Activated T-helper 9 cell treated with anti-CD3 and anti-CD28 coated beads, Interleukin-2, amount 50 U/mL, for 16 hours (primary cell): ENCODE results near the gene SMG7.

Experiments used
- DNase-seq: peaks from one replicate; pipeline ENCODE4 v3.0.0-alpha.2; 2020; ENCODE audit warnings: low read depth

The SMG7 gene

GRCh38 chr1:183567584-183567983 is 95.3 kb downstream of the SMG7 start:
- DNase-seq, result no peak

GRCh38 chr1:183568176-183569021 is 96.1 kb downstream of the SMG7 start:
- no peak for DNase-seq

- no peak for DNase-seq
Observed at GRCh38 chr1:183569141-183569540, 96.8 kb downstream of the SMG7 start.

DNA sequence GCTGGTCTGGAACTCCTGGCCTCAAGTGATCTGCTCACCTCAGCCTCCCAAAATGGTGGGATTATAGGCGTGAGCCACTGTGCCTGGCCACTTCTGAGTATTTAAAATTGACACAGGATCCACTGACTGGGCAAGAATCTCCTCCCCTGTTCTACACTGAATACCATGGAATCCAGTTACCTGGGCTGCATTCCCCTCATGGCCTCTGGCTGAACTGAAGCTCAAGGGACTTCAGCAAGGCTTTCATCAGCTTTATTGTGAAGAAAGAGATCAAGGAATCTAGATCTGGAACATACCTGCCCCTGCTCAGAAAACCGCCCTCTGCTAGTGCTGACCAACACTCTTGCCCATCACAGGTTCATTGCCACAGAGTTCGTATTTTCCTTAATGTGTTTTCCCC is 97.5 kb downstream of the SMG7 start:
- no peak for DNase-seq

DNA sequence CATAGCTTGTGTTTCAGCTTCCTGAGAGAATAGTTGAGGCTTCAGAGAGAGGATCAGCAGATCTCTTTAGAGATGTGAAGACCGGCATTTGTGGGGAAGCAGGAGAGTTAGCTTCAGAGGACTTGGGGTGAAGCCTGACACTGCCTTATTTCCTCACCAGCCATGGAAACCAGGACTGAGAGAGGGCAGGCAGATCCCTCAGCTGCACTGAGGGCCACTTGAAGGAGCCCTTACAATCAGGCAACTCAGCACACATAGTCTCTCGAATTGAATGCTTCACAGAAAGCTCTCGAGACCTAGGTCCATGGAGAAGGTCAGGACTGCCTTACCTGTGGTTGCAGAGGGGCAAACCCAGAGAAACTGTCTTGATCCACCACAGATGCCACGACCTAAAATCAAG is 98.2 kb downstream of the SMG7 start:
- no peak for DNase-seq

- no peak for DNase-seq
Observed at GRCh38 chr1:183571678-183572268, 99.5 kb downstream of the SMG7 start.

GRCh38 chr1:183572721-183573120 is 100.4 kb downstream of the SMG7 start:
- DNase-seq, result no peak

DNA sequence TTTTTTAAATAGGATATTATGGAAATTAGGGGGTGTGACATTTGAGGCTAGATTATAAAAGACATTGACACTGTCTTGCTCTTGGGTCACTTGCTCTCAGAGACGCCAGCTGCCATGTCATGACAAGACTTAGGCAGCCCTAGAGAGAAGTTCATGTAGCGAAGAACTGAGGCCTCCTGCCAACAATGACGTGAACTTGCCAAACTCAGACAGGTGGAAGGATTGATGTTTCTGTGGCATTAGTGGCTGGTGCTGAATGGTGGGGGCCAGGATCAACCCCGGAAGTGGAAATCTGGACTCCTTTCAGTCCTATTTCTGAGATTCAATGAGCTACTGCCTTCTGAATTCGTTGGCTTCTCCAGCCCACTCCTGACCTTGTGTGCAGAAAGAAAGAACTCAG is 103.3 kb downstream of the SMG7 start:
- no peak for DNase-seq

- no peak for DNase-seq
Observed at GRCh38 chr1:183576537-183576936, 104.2 kb downstream of the SMG7 start.

- DNase-seq, result no peak
Observed at GRCh38 chr1:183577897-183578465, 105.7 kb downstream of the SMG7 start.

- DNase-seq, result no peak
Observed at GRCh38 chr1:183578856-183579255, 106.6 kb downstream of the SMG7 start.

DNA sequence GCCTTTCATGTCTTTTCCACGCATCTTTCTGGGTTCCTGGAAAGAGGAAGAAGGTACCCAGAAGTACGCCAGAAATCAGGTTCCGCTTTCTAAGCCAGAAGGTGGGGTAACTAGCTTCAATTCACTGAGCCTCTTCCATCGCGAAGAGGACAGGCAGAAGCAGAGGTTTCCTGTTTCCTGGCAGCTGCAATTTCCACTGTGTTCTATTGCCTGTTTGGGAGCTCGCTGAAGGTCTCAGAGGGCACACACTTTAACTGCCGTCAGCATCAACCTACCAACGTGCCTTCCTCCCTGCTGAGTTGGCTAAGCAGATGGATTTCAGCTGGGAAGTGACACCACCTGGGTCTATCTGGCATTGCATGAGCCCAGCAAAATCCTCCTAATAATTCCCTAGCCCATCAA is 108.0 kb downstream of the SMG7 start:
- DNase-seq, result no peak

- no peak for DNase-seq
Observed at GRCh38 chr1:183582021-183582713, 109.9 kb downstream of the SMG7 start.

DNA sequence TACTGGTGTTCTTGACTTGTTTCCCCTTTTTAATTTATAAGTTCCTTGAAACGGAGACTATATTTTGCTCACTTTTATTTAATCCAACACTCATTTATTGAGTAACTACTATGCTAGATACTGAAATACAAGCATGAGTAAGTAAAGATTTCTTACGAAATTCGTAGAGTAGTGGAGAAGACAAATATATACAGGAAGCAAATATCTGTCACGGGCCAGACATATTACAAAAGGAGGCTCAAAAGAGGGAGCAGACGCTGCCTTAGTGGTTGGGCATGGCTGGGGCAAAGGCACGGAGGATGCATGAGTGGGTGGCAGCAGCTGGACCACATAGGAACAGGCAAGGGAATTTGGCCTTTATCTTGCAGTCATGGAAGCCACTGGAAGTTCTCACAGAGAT is 111.2 kb downstream of the SMG7 start:
- no peak for DNase-seq

- no peak for DNase-seq
Observed at GRCh38 chr1:183584147-183584546, 111.8 kb downstream of the SMG7 start.

DNA sequence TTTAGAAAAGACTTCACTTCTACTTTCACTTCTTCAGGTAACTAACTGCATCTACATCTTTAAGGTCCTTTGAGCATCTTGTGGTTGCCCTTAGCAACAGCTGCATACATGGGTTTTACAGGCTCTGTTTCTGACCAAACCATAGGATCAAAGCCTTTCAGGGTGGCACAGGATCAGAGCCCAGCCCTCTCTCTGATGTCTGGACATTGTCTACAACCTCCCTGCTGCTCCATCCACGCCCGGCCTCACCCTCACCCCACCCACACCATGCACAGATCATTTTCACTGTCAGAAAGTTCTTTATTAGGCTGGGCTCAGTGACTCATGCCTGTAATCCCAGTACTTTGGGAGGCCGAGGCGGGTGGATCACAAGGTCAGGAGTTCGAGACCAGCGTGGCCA is 112.7 kb downstream of the SMG7 start:
- no peak for DNase-seq

DNA sequence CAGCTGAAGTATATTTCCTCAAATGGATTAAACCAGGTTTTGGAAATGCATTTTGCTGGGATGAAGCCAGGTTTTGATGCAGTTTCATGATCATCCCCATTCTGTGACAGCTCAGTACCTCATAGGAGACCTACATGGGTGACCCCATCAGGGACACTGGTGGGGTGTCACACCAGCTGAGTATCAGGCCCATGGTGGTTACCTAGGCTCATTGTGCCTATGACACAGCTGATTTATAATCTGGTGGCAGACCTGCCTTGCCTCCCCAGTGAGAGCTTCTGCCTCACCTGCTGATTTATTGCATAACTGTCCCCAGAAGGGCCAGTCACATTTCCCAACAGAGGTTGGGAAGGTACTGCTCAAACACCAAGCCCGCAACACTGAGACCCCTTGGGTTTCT is 114.2 kb downstream of the SMG7 start:
- DNase-seq, result no peak

DNA sequence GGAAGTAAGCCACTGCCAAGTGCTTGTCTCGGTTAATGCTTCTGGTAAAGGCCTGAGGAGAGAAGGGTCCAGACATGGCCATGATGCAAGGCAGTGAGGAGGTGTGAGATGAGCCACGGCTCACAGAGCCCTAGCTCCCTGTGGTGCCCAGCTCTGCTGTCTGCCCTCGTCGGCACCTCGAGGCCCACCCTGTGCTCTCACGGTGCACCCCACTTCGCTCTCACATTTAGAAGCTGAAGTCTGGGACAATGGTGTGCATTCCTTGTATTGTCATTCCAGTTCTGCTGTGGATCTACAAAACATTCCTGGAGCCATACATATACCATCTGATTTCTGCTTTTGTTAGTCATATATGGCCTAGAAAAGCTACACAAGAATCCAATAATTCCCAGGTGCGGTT is 114.6 kb downstream of the SMG7 start:
- no peak for DNase-seq

GRCh38 chr1:183588827-183589226 is 116.5 kb downstream of the SMG7 start:
- DNase-seq, result no peak

DNA sequence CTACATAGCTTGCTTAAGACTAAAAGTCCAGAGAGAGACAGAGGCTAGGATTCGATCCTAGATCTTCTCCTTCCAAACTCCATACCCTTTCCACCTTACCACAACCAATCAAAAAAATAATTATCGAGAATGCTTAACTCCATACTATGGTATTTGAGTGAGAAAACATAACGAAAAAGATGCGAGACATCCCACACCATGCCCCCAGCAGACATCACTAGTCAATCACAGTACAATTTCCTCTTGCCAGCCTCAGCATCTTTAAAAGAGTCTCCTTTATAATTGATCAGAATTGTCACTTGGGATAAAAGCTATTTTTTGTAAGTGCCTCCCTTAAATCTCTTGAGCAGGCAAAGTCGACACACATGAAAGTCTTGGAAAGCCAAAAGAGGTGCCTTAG is 117.1 kb downstream of the SMG7 start:
- no peak for DNase-seq

GRCh38 chr1:183589874-183590243 is 117.6 kb downstream of the SMG7 start:
- DNase-seq, result no peak

DNA sequence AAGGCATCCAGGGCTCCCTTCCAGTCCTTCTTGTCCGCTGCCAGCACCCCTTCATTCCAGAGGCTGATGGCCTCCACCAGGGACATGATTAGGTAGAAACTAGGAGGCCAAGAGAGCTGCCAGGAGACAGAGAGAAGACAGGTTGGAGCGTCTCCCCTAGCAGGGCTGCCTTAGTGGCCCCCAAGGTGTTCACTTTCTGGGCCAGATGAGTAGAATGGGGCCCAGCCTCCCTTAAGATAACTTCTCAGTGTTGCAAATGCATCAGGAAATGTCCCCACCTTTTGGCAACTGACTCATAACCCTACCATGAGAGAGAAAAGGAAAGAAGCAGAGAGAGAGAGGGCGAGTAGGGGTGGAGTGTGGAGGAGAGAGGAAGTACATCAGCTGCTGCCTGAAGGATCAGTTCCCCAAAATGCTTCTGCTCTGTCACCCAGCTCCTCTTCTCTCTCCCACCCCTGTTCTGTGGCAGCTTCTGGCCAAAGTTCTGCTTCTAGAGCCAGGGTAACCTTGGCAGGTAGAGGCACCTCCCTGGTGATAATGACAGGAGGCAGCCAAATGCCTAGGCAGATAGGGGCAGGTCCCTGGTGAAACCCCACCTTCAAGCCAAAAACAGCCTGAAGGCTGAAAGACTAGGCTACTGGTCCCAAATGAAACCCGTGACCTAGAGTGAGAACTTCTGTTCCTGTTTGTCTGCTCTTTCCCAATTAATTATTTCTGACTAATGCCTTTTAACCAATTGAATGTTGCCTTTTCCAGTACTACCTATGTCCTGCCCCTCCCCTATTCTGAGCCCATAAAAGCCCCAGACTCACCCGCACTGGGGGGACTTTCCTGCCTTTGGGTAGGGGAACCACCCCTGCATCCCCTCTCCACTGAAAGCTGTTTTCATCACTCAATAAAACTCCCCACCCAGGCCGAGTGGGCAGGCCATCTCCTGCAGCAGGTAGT is 118.2 kb downstream of the SMG7 start, which contains the start of gene NCF2:
Gene NCF2 (minus strand): TSS at position 216 of the 948 bp plus-strand sequence. CDS start 130 bp downstream, at position 86.
- DNase-seq, result no peak
